PC-3 (cell line): ENCODE data around the gene PCDHGA4.

ENCODE experiments used
- EZH2 ChIP-seq: fragments of 300-600 bp; sonication (generic); IDR thresholded peaks from one replicate; pipeline ENCODE4 v1.6.1; 2017; ENCODE audit warnings: antibody characterized with exemption, mild to moderate bottlenecking, low read length; ENCODE audit not compliant: unreplicated experiment
- TF ChIP-seq, protein P1 (sequence below): fragments of 300-600 bp; sonication (generic); conservative IDR thresholded peaks from 2 replicates; pipeline ENCODE4 v1.5.1; 2017; ENCODE audit warnings: antibody characterized with exemption, low read depth, mild to moderate bottlenecking, low read length

GRCh38 chr5:141356950-141357349 is 2.1 kb downstream of the PCDHGA4 start:
- TF ChIP-seq, protein P1, sequence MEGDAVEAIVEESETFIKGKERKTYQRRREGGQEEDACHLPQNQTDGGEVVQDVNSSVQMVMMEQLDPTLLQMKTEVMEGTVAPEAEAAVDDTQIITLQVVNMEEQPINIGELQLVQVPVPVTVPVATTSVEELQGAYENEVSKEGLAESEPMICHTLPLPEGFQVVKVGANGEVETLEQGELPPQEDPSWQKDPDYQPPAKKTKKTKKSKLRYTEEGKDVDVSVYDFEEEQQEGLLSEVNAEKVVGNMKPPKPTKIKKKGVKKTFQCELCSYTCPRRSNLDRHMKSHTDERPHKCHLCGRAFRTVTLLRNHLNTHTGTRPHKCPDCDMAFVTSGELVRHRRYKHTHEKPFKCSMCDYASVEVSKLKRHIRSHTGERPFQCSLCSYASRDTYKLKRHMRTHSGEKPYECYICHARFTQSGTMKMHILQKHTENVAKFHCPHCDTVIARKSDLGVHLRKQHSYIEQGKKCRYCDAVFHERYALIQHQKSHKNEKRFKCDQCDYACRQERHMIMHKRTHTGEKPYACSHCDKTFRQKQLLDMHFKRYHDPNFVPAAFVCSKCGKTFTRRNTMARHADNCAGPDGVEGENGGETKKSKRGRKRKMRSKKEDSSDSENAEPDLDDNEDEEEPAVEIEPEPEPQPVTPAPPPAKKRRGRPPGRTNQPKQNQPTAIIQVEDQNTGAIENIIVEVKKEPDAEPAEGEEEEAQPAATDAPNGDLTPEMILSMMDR = no peak
- no peak for TF ChIP-seq EZH2
